GM19395 (cell line): Measurements from ENCODE around the gene MIER2.
"Not testable (repeated sequence)": the region's sequence is repeated elsewhere in the genome, so short reads cannot be mapped to it uniquely, and the experiment has no call there.

Experiments used
- ATAC-seq: cut with Tn5 transposase; IDR thresholded peaks from one replicate; pipeline ENCODE4 v1.9.1; 2021; ENCODE audit warnings: mild to moderate bottlenecking, moderate library complexity; ENCODE audit not compliant: unreplicated experiment

The MIER2 gene

DNA sequence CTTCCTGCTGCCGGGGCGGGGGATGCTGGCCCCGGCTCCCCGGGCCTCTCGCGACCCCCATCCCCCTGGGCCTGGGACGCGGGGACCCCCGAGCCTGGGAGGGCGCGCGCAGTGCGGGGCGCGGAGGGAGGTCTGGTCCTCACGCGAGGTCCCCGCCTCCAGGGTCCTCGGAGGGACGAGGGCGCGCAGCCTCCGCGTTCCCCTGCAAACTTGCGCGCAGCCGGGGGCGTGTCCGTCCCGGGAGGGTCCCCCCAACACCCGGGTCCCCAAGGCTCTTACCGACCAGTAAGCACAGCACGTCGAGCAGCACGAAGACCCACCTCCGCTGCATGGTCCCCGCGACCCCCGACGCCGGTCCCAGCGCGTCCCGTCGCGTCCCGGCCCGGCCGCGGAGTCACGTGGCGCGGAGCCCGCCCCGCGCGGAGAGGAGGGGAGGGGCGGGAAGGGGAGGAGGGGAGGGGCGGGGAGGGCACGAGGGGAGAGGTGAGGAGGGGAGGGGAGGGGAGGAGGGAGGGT, 53.5 kb downstream of the MIER2 start, which contains the start of gene PLPP2:
TSS of gene PLPP2 (minus strand) at position 398 of the 516 bp plus-strand sequence. CDS start at position 331, 67 bp downstream.
- no peak for ATAC-seq

DNA sequence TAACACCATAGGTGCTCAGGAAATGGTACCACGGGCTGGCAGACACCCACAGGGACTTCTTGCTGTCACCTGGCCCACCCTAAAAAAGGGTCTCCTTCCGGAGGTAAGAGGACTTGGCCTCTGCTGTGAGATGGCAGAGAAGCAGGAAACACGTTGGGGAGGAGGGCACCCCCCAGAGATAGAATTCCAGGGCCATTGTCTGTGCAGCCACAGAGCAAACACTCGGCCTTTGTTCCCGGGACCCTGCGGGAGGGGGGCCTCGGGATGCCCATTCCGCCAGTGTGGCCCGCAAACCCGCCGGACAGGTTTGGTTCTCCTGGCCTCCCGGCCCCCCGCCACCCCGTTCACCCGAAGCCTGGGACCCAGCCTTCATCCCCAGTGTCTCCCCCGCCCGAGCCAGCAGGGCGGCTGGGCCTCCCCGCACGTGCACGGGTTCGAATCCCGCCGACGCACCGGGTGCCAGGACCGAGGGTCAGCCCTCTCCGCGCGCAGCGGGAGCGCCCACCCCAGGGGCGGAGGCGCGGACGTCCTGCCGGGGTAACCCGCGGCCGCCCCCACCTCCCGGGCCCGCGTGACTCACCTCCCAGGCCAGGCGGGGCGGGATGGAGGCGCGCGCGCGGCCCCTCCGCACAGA, 54.1 kb downstream of the MIER2 start:
- no peak for ATAC-seq

DNA sequence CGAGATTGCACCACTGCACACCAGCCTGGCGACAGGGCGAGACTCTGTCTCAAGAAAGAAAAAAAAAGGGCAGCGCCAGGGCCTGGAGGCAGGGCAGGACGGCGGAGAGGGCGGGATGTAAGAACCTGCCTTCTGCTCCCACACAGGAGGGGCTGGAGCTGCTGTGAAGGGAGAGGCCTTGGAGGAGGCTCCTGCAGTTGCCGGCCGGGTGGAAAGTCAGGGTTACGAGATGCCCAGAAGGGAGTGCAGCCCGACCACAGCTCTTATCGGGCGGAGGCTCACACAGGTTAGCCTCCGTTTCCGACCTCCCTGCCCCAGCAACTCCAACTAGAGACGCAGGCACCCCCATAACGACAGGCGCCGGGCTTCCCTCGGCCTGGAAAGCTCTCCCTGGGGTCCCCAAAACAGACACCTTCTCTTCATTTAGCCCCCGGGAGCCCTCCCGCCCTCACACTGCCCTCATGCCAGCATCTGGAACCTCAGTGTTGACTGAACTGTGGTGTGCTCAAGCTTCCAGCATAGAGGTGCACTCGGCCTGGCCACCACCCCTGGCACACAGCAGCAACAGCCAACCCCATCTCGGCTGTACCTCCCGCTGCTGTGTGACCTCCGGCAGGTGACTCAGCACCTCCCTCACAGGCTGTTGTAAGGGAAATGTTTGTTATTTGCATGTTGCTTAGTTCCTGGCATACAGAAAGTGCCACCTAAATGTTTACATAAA, 54.8 kb downstream of the MIER2 start:
- ATAC-seq = no peak

DNA sequence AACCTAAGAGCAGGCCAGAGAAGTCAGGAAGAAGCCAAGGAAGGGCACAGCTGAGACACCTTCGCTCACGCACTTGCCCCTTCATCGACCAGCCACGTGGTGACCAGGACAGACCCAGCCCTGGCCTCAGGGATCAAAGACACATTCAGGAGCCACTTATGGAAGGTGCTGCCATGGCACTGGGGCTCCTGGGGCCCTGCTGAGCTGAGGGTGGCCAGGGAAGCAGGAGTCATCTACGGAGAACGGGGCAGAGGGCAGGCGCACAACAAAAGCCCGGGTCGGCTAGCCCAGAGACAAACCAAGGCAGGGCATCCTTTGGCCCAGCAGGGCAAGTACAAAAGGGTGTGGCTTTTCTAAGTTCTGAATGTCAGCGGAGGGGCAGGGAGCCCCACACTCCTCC, 55.7 kb downstream of the MIER2 start:
- no peak for ATAC-seq

DNA sequence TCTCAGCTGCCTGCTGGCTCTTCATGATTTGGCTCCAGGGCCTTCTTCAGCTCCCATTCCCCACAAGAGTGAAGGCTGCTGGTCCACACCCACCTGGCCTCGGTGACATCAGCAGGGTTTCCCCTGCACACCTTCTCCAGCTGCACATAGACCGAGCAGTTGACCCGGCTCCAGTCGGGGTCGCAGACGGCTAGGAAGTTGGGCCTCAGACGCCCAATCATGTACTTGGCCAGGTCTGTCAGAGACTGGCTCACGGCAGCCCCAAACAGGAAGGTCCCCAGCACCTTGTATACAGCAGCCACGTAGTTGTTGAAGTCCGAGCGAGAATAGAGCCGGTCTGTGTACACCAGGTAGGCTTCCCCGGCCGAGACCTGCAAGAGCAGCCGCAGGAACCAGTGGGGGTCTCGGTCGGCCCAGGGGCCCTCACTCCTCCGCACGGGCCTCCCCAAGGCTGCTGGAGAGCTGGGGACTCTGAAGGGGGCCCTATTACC, 57.2 kb downstream of the MIER2 start:
- ATAC-seq = no peak

DNA sequence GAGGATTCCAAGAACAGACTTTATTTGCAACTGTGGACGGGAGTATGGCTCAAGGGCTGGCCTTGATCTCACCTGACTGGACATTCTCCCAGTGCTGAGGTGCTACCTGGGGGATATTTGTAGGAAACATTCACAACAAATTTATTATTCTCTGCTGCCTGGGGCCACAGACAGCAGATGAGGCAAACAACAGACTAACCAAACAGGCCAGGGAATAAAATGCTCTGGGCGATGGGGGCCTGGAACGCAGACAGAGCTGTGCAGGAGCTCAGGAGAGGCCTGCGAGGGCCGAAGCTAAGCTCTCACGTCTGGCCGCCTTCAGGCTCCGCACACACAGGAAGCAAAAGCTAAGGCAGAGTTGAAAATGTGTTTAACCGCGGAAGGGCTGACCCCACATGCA, 61.2 kb downstream of the MIER2 start:
- no peak for ATAC-seq

DNA sequence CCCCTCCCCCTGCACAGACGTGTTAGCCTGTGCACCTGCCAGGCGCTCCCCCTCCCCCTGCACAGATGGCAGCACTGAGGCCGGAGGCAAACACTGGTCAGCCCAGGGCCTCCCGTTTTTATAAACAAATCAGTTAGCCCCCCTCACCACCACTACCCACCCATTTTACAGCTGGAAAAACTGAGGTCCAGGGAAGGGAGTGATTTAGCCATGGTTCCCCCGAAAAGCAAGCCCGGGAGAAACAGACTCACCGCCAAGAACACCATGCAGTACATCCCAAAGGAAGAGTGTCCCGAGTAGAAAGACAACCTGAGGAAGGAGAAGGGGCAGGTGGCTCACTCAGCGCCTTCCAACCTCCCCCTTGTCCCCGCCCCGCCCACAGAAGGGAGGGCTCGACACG, 62.1 kb downstream of the MIER2 start:
- ATAC-seq = no peak

DNA sequence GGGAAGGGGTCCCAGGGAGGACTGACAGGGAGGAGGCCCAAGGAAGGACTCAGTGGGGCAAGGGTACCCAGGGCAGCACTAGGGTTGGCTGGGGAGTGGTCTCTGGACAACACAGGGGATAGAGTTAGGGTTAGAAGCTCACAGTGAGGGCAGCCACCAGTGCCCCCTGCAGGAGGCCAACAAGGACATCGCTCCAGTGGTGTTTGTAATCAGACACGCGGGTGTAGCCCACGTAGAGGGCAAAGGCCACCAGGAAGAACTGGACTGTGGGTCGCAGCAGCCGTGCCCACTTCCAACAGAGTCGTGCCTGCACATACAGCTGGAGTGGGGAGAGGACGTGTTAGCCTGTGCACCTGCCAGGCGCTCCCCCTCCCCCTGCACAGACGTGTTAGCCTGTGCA, 62.6 kb downstream of the MIER2 start:
- ATAC-seq = no peak

DNA sequence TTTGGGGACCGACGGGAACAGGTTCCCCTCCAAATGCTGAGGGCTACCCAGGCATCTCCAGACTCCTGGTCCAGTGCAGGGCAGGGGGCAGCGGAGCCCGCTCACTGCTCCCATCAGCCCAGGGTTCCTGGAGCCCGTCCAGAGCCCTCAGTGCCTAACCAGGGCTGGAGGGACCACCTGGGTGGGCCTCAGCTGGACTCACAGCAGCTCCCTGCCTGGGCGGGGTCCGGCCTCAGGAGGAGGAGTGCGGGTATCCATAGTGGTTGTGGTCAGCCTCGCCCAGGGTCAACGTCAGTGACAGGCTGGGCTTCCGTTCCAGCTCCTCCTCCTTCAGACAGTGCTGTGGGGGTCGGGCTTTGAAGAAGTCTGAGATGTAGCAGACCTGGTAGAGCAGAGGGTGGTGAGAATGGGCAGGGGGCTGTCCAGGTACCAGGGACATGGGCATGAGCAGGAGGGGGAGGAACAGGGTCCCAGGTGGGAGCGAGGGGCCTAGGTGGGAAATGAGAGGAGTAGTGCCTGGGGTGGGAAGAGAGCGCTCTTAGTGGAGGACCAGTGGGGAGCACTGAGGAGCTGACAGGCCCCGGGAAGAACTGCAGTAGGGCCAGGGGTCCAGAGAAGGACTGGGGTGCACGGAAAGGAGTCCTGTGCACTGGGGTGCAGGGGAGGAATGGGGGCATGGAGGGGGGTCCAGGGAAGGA, 63.3 kb downstream of the MIER2 start:
- ATAC-seq = no peak

DNA sequence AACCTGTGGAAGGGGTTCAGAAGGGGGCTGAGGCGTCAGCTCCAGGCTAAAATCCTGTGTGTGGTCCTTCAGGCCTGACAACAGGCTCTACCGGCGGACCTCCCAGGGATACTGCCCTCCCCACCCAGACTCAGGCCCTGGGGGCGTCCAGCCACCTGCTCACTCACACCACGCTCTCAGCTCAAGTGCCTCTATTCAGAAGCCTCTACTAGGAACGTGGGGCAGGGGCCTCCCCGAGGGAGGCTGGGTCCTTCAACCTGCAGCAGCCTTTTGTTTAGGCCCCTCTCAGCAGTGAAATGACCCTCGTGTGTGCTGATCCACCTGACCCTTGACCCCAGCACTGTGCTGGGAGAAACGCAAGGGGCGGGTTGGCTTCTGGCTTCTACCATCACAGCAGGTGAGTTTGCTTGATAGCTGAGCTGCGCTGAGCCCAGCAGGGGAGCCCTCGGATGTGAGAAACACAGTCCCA, 64.0 kb downstream of the MIER2 start:
- ATAC-seq = no peak

DNA sequence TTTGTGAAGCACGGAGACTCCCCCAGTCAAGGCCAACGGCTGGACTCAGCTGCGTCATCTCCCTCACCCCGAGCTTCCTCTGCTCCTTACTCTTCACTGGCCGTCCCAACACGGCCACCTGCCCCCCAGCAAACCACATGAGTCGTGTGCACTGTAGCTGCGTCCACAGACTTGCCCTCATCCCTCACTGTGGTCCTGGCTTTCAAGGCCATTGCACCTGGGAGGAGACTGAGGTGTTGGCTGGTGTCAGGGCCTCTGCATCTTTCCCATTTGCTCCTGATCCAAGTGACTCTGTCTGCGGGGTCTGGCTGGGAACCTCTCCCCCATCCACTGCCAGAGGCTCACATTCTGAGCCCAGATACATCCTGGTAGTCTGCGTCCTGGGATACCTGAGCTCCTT, 64.9 kb downstream of the MIER2 start:
- no peak for ATAC-seq

DNA sequence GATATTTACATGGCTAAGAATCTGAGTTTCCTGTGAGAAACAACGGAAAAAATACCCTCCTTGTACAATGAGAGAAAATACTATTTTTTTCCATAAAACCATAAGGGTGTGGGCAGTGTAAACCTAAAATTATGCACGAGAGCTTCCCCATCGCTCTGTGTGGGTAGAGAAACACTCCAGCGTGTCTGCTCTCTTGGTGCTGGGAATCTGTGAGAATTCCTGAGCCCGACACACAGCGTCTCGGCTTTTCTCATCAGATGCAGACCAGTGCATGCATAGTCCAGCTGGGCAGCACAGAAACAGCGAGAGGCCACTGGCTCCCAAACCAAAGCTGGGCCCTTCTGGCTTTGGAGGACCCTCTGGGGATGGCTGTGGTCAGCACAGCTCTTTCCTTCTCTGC, 65.4 kb downstream of the MIER2 start:
- ATAC-seq = no peak

DNA sequence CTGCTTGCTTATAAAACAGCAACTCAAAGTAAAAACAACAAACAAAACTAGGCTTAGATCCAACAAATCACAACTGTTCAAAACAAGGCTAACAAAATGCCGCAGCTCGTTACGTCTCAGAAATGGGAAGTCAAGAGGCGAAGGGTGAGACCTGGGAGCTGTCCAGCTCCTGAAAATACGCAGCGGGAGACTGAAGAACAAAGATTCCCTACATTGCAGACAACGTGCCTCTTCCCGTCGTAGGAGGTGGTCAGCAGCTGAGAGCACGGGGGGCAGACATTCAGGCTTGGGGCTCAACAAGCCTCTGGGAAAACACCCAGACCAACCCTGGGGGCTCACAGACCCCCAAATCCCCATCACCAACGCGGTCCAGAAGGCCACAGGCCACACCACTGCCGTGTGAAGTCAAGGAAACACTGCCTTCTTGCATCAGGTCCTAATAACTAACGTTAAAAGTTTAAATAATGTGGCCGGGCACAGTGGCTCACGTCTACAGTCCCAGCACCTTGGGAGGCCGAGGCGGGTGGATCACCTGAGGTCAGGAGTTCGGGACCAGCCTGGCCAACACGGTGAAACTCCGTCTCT, 66.9 kb downstream of the MIER2 start:
- no peak for ATAC-seq

DNA sequence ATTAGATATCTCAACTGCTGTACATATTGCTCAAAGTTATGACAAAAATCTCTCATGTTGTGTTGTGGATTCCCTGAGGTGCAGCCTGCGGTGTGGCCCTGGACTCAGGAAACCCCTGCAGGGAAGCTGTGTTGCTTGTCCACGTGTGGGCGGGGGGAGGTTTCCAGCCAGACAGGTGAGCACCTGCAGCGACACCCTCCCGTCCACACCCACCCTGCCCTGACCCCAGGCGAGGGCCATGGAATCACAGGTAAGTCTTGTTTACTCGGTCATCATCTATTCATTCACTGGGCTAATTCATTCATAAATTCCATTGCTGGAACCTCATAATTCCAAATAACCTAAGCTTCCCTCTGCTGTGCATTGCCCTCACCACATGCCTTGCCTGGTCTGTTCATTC, 67.5 kb downstream of the MIER2 start:
- ATAC-seq = no peak

DNA sequence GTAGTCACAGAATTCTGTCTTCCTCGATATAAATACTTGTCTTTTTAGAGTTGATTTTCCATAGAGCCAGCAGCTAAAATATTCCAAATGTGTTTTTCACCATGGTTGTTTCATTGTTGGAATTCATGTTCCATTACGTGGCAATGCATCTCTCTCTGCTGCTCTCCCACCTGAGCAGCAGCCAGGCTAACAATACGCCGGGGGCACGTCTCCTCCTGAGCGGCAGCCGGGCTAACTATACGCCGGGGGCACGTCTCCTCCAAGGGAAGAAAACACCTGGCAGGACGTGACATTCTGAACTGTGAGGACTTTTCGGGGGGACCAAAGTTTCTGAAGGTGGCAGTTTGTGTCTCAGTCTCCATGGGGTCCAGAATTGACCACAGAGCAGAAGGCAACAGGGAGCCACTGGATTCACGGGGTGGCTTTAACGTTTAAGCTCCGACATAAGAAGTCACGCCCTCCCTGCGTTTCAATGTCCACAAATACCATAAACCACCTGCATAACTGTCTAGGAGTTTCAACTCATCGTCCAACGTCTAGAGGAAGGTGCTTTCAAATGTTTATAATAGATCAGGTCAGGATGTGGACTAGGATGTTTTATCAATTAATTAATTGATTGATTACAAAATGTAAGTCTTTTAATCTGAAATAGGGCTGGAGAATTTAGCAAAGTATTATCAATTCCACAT, 68.5 kb downstream of the MIER2 start:
- ATAC-seq = no peak

DNA sequence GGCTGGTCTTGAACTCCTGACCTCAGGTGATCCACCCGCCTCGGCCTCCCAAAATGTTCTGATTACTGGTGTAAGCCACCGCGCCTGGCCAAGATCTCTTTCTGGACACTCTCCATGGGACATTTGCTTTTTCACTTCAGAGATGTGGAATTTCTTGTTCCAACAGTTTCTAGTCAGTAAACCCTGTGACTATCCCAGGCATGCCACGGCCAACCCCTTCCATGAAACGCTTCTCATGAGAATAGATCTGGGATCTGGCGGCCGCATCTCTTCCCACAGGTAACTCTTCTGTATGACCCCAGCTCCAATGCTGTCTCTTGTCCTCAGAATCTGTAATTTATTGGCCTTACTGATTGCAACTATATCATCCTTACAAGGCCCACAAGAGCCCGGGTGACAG, 69.6 kb downstream of the MIER2 start:
- ATAC-seq = no peak

DNA sequence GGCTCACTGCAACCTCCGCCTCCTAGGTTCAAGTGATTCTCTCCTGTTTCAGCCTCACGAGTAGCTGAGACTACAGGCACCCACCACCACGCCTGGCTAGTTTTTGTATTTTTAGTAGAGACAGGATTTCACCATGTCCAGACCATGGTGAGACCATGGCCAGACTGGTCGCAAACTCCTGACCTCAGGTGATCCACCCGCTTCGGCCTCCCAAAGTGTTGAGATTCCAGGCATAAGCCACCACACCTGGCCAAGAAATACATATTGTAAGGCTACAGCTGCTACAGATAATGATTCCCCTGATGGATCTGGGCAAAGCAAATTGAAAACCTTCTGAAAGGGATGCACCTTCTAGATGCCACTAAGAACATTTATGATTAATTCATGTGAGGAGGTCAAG, 71.2 kb downstream of the MIER2 start:
- no peak for ATAC-seq

DNA sequence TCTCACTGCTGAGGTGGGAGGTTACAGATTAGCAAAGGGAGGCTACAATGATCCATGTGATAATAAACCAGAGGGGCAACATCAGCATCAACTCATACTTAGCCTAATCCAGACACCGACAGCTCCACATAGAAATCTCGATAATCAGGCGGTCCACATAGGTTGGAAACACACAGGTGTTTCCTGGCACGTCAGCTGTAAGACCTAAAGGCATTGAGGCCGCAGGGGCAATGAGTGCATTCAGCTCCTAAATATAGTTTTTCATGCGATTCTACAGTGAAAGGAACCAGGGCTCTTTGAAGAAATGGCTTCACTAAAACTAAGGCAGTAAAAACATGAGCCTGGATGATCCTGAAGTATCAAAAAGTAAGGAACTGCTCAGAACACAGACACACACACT, 72.7 kb downstream of the MIER2 start:
- no peak for ATAC-seq

DNA sequence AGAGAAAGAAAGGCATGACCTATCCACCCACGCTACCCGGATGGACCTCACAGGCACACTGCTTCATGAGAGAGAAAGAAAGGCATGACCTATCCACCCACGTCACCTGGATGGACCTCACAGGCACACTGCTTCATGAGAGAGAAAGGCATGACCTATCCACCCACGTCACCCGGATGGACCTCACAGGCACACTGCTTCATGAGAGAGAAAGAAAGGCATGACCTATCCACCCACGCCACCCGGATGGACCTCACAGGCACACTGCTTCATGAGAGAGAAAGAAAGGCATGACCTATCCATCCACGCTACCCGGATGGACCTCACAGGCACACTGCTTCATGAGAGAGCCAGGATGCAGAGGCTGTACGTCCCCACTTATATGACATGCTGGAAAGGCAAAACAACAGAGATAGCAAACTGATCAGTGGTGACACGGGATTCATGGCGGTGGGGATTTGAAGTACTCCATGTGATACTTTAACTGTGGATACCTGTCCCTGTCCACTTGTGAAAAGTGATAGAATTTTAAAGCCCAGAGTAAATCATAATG, 73.8 kb downstream of the MIER2 start:
- not testable (repeated sequence) for ATAC-seq

DNA sequence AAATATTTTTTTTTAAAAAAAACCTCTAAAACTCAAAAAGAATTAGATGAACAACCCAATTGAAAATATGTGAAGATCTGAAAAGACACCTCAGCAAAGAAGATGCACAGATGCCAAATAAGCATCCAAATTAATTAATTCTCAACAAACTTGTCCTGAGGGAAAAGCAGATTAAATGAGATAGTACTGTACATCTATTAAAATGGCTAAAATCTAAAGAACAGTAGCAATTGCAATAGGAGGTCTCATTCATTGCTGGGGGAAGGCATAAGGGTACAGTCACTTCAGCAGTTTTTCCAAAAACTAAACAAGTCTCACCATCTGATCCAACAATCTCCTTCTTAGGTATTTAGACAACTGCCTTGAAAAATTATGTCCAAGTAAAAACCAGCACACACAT, 75.4 kb downstream of the MIER2 start:
- no peak for ATAC-seq
